ENCODE data around the gene ALAS1.

Gene ALAS1

GRCh38 chr3:52193065-52193464, 4.9 kb upstream of the ALAS1 start:
- no peak overlapping the region for H3K27ac ChIP-seq (ENCODE audit: extremely low read depth, low read depth, low read length)
- POLR2A ChIA-PET, result no interaction called here

GRCh38 chr3:52194485-52195290, 3.3 kb upstream of the ALAS1 start:
- ChIA-PET POLR2A (no interaction called here), CTCF (no interaction called here)
- peaks cover 0 to 7% of the 10 kb centered on the region in 2 experiments; a peak in 2 of 3 replicates for H3K36me3 ChIP-seq (ENCODE audit: control insufficient read depth in 2 of 2, insufficient read depth in 1 of 2, low read length in 2 of 2)
- H3K4me3 ChIP-seq (ENCODE audit: low read depth, low read length), result no peak overlapping the region
- no peaks in the 10 kb centered on the region for H3K9me3 ChIP-seq (ENCODE audit: control insufficient read depth, insufficient read depth, low read depth, low read length)
- H3K4me1 ChIP-seq (ENCODE audit: control insufficient read depth, insufficient read depth, low read length), result no peaks in the 10 kb centered on the region
- H3K27ac ChIP-seq (ENCODE audit: extremely low read depth, low read depth, low read length), result no peak overlapping the region
- no peak for TF ChIP-seq ZNF747 (tag by site-specific recombination; IDR thresholded peaks at IDR 0.05)
- TF ChIP-seq, protein P1, sequence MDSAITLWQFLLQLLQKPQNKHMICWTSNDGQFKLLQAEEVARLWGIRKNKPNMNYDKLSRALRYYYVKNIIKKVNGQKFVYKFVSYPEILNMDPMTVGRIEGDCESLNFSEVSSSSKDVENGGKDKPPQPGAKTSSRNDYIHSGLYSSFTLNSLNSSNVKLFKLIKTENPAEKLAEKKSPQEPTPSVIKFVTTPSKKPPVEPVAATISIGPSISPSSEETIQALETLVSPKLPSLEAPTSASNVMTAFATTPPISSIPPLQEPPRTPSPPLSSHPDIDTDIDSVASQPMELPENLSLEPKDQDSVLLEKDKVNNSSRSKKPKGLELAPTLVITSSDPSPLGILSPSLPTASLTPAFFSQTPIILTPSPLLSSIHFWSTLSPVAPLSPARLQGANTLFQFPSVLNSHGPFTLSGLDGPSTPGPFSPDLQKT (IDR thresholded peaks at IDR 0.05; ENCODE audit: borderline replicate concordance, low read depth, low read length), result no peak
- TF ChIP-seq ZNF585B (tag by site-specific recombination; IDR thresholded peaks at IDR 0.05), result no peak
- TF ChIP-seq, protein P2, sequence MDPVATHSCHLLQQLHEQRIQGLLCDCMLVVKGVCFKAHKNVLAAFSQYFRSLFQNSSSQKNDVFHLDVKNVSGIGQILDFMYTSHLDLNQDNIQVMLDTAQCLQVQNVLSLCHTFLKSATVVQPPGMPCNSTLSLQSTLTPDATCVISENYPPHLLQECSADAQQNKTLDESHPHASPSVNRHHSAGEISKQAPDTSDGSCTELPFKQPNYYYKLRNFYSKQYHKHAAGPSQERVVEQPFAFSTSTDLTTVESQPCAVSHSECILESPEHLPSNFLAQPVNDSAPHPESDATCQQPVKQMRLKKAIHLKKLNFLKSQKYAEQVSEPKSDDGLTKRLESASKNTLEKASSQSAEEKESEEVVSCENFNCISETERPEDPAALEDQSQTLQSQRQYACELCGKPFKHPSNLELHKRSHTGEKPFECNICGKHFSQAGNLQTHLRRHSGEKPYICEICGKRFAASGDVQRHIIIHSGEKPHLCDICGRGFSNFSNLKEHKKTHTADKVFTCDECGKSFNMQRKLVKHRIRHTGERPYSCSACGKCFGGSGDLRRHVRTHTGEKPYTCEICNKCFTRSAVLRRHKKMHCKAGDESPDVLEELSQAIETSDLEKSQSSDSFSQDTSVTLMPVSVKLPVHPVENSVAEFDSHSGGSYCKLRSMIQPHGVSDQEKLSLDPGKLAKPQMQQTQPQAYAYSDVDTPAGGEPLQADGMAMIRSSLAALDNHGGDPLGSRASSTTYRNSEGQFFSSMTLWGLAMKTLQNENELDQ (tag by site-specific recombination; IDR thresholded peaks at IDR 0.05; ENCODE audit: low read depth), result no peak
- no peak for TF ChIP-seq HOXD13 (CRISPR knock-in tag; IDR thresholded peaks at IDR 0.05; ENCODE audit: borderline replicate concordance)
- TF ChIP-seq ZNF621 (tag by site-specific recombination; IDR thresholded peaks at IDR 0.05), result no peak
- TF ChIP-seq ZNF335 (tag by site-specific recombination; conservative IDR thresholded peaks at IDR 0.05), result no peak
- TF ChIP-seq ZNF571 (tag by site-specific recombination; IDR thresholded peaks at IDR 0.05), result no peak
- no peak for TF ChIP-seq ZNF777 (tag by site-specific recombination; IDR thresholded peaks at IDR 0.05; ENCODE audit: borderline replicate concordance)
- TF ChIP-seq, protein P3, sequence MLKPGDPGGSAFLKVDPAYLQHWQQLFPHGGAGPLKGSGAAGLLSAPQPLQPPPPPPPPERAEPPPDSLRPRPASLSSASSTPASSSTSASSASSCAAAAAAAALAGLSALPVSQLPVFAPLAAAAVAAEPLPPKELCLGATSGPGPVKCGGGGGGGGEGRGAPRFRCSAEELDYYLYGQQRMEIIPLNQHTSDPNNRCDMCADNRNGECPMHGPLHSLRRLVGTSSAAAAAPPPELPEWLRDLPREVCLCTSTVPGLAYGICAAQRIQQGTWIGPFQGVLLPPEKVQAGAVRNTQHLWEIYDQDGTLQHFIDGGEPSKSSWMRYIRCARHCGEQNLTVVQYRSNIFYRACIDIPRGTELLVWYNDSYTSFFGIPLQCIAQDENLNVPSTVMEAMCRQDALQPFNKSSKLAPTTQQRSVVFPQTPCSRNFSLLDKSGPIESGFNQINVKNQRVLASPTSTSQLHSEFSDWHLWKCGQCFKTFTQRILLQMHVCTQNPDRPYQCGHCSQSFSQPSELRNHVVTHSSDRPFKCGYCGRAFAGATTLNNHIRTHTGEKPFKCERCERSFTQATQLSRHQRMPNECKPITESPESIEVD (tag by site-specific recombination; IDR thresholded peaks at IDR 0.05), result no peak
- no peak for TF ChIP-seq GLI4 (tag by site-specific recombination; IDR thresholded peaks at IDR 0.05)
- no peak for TF ChIP-seq ZBTB6 (tag by site-specific recombination; IDR thresholded peaks at IDR 0.05)

More at GRCh38 chr3:52193065-52193464, 4.9 kb upstream of the ALAS1 start:
- Histone ChIP-seq H3K4me3 (ENCODE audit: low read depth, low read length) (no peak overlapping the region), H3K36me3 (ENCODE audit: control insufficient read depth in 2 of 2, insufficient read depth in 1 of 2, low read length in 2 of 2) (no peaks in the 10 kb centered on the region), H3K9me3 (ENCODE audit: control insufficient read depth, insufficient read depth, low read depth, low read length) (no peaks in the 10 kb centered on the region), H3K4me1 (ENCODE audit: control insufficient read depth, insufficient read depth, low read length) (no peaks in the 10 kb centered on the region)
- TF ChIP-seq ZNF621 (tag by site-specific recombination; IDR thresholded peaks at IDR 0.05), result no peak
- TF ChIP-seq KLF7 (tag by site-specific recombination; IDR thresholded peaks at IDR 0.05; ENCODE audit: borderline replicate concordance), result no peak
- TF ChIP-seq, protein P4, sequence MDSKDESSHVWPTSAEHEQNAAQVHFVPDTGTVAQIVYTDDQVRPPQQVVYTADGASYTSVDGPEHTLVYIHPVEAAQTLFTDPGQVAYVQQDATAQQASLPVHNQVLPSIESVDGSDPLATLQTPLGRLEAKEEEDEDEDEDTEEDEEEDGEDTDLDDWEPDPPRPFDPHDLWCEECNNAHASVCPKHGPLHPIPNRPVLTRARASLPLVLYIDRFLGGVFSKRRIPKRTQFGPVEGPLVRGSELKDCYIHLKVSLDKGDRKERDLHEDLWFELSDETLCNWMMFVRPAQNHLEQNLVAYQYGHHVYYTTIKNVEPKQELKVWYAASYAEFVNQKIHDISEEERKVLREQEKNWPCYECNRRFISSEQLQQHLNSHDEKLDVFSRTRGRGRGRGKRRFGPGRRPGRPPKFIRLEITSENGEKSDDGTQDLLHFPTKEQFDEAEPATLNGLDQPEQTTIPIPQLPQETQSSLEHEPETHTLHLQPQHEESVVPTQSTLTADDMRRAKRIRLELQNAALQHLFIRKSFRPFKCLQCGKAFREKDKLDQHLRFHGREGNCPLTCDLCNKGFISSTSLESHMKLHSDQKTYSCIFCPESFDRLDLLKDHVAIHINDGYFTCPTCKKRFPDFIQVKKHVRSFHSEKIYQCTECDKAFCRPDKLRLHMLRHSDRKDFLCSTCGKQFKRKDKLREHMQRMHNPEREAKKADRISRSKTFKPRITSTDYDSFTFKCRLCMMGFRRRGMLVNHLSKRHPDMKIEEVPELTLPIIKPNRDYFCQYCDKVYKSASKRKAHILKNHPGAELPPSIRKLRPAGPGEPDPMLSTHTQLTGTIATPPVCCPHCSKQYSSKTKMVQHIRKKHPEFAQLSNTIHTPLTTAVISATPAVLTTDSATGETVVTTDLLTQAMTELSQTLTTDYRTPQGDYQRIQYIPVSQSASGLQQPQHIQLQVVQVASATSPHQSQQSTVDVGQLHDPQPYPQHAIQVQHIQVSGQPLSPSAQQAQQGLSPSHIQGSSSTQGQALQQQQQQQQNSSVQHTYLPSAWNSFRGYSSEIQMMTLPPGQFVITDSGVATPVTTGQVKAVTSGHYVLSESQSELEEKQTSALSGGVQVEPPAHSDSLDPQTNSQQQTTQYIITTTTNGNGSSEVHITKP (tag by site-specific recombination; IDR thresholded peaks at IDR 0.05), result no peak
- TF ChIP-seq ZNF585B (tag by site-specific recombination; IDR thresholded peaks at IDR 0.05), result no peak
- TF ChIP-seq ZNF610 (tag by site-specific recombination; IDR thresholded peaks at IDR 0.05; ENCODE audit: borderline replicate concordance), result no peak
- TF ChIP-seq ZNF747 (tag by site-specific recombination; IDR thresholded peaks at IDR 0.05), result no peak
- TF ChIP-seq ZNF791 (tag by site-specific recombination; IDR thresholded peaks at IDR 0.05), result no peak
- no peak for TF ChIP-seq TCF7L2 (IDR thresholded peaks at IDR 0.05; ENCODE audit: borderline replicate concordance, low read depth, low read length)
- TF ChIP-seq ZNF785 (tag by site-specific recombination; IDR thresholded peaks at IDR 0.05), result no peak
- no peak for TF ChIP-seq FEZF1 (tag by site-specific recombination; IDR thresholded peaks at IDR 0.05)
- TF ChIP-seq GLIS1 (tag by site-specific recombination; IDR thresholded peaks at IDR 0.05), result no peak
- TF ChIP-seq HOXA7 (CRISPR knock-in tag; IDR thresholded peaks at IDR 0.05; ENCODE audit: borderline replicate concordance), result no peak
- TF ChIP-seq, protein P5, sequence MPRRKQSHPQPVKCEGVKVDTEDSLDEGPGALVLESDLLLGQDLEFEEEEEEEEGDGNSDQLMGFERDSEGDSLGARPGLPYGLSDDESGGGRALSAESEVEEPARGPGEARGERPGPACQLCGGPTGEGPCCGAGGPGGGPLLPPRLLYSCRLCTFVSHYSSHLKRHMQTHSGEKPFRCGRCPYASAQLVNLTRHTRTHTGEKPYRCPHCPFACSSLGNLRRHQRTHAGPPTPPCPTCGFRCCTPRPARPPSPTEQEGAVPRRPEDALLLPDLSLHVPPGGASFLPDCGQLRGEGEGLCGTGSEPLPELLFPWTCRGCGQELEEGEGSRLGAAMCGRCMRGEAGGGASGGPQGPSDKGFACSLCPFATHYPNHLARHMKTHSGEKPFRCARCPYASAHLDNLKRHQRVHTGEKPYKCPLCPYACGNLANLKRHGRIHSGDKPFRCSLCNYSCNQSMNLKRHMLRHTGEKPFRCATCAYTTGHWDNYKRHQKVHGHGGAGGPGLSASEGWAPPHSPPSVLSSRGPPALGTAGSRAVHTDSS (tag by site-specific recombination; IDR thresholded peaks at IDR 0.05), result no peak
- no peak for TF ChIP-seq ZNF175 (tag by site-specific recombination; IDR thresholded peaks at IDR 0.05)
- TF ChIP-seq REPIN1 (tag by site-specific recombination; IDR thresholded peaks at IDR 0.05; ENCODE audit: low read depth), result no peak
- no peak for TF ChIP-seq ZNF354C (tag by site-specific recombination; IDR thresholded peaks at IDR 0.05; ENCODE audit: borderline replicate concordance, low read depth)
- TF ChIP-seq ZNF292 (tag by site-specific recombination; IDR thresholded peaks at IDR 0.05; ENCODE audit: borderline replicate concordance, low read depth), result no peak
- no peak for TF ChIP-seq ZNF701 (tag by site-specific recombination; IDR thresholded peaks at IDR 0.05)
- CTCF ChIA-PET, result interaction anchor here (0.7 kb wide), 1 partner anchor 29 kb away, joined by 3 read pairs; no protein-coding TSS in a partner anchor
